ENCODE data around the gene PRH1.

The PRH1 gene

DNA sequence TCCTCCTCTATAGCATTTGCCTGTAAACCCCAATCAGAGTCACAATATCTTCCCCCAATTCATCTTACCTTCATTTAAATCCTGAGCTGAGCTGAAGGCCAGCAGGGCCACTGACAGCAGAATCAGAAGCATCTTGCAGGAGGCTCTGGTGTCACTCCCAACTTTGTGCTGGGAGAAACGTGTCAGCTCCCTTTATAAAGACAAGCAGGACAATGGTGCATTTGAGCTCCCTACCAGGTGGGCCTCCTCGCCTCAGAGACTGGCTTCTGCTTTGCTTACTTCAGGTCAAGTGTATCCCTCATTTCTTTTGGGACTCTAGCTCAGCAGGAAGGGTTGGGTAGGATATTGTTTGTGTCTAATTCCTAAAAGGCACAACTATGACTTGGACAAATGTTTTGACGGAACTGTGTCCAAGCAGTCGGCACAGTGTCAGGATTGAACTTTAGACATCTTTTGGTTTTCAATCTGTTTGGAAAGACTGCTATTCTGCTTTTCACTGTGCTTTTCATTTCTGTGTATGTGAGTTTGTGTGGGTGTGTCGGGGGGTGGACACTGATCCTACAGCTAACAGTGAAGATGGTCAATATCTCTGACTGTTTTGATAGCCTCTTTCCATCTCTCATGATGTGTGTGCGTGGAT is at the start of gene PRH1:
TSS of gene PRH1 (minus strand) at position 170 of the 640 bp plus-strand sequence. CDS start at position 132, 38 bp downstream.
- CTCF ChIA-PET, result no interaction called here
- TF ChIP-seq, protein P1, sequence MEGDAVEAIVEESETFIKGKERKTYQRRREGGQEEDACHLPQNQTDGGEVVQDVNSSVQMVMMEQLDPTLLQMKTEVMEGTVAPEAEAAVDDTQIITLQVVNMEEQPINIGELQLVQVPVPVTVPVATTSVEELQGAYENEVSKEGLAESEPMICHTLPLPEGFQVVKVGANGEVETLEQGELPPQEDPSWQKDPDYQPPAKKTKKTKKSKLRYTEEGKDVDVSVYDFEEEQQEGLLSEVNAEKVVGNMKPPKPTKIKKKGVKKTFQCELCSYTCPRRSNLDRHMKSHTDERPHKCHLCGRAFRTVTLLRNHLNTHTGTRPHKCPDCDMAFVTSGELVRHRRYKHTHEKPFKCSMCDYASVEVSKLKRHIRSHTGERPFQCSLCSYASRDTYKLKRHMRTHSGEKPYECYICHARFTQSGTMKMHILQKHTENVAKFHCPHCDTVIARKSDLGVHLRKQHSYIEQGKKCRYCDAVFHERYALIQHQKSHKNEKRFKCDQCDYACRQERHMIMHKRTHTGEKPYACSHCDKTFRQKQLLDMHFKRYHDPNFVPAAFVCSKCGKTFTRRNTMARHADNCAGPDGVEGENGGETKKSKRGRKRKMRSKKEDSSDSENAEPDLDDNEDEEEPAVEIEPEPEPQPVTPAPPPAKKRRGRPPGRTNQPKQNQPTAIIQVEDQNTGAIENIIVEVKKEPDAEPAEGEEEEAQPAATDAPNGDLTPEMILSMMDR (IDR thresholded peaks at IDR 0.05; ENCODE audit: insufficient read depth, low read length, missing control alignments), result no peak
- POLR2A ChIA-PET, result no interaction called here
- DNase-seq (ENCODE audit: low read depth, low spot score), result no peak
- H3K4me3 ChIP-seq (ENCODE audit: low read depth, low read length), result no peak within 1 kb of the TSS

DNA sequence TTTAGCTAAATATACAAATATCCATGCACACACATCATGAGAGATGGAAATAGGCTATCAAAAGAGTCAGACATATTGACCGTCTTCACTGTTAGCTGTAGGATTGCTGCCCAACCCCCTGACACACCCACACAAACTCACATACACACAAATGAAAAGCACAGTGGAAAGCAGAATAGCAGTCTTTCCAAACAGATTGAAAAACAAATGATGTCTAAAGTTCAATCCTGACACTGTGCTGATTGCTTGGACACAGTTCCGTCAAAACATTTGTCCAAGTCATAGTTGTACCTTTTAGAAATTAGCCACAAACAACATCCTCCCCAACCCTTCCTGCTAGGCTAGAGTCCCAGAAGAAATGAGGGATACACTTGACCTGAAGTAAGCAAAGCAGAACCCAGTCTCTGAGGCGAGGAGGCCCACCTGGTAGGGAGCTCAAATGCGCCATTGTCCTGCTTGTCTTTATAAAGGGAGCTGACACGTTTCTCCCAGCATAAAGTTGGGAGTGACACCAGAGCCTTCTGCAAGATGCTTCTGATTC is 44.8 kb upstream of the PRH1 start, which contains the start of gene PRH2:
TSS of gene PRH2 (plus strand) at position 491 of the 541 bp plus-strand sequence. CDS start at position 529, 38 bp downstream.
- no peak within 1 kb of the TSS for H3K4me3 ChIP-seq (ENCODE audit: low read depth, low read length)
- CTCF ChIA-PET, result no interaction called here
- DNase-seq (ENCODE audit: low read depth, low spot score), result no peak
- POLR2A ChIA-PET, result no interaction called here
- TF ChIP-seq, protein P1 (IDR thresholded peaks at IDR 0.05; ENCODE audit: insufficient read depth, low read length, missing control alignments), result no peak

DNA sequence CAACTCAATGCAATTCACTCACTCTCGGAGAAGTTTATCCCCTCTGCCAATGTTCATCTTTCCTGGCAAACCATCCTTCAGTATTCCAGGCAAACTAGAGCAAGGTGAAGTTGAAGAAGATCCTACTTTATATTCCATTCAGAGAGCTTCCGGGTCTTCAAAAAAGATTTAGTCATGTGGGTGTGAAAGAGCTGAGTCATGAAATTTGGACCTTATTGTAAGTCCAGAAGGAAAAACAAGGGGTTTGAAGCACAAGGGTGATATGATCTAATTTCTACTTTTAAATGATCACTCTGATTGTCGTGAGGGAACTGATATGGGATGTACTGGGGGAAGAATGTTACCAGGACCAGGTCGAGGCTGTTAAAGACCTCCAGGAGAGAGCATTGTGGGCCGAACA is 42.2 kb upstream of the PRH1 start:
- DNase-seq (ENCODE audit: low read depth, low spot score), result no peak
- ChIA-PET CTCF (no interaction called here), POLR2A (no interaction called here)
- TF ChIP-seq, protein P1 (IDR thresholded peaks at IDR 0.05; ENCODE audit: insufficient read depth, low read length, missing control alignments), result no peak
- no peak overlapping the region for H3K4me3 ChIP-seq (ENCODE audit: low read depth, low read length)

DNA sequence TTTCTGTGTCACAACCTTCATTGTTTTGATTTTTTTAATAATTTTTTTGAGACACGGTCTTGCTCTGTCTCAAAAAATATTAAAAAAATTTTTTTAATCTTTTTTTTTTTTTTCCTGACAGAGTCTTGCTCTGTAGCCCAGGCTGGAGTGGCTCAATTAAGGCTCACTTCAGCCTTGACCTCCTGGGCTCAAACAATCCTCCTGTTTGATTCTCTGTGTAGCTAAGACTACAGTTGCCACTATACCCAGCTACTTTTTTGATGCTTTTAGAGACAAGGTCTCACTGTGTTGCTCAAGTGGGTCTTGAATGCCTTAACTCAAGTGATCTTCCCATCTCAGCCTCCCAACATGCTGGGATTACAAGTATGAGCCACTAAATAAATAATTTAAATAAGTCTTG is 35.8 kb upstream of the PRH1 start:
- TF ChIP-seq, protein P1 (IDR thresholded peaks at IDR 0.05; ENCODE audit: insufficient read depth, low read length, missing control alignments), result no peak
- H3K4me3 ChIP-seq (ENCODE audit: low read depth, low read length), result no peak overlapping the region
- POLR2A ChIA-PET, result no interaction called here
- no peak for DNase-seq (ENCODE audit: low read depth, low spot score)
- CTCF ChIA-PET, result interaction anchor here (0.7 kb wide), 1 partner anchor 154 kb away, joined by 4 read pairs; no protein-coding TSS in a partner anchor

DNA sequence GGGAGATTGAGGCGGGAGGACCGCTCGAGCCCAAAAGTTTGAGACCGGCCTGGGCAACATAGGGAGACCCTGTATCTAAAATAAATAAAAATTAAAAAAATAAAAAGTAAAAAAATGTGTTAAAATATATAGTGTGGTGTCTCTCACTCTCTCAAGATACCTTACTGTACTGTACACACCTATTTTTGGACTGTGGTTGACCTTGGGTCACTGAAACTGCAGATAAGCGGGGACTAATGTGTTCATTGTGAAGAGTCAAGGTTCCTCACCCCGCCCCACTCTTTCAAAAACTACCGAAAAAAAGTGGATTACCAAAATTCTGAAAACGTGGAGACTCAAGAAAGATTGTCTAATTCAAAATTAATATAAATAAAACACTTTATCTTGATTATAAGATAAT is 26.3 kb upstream of the PRH1 start:
- ChIA-PET CTCF (no interaction called here), POLR2A (no interaction called here)
- TF ChIP-seq, protein P1 (IDR thresholded peaks at IDR 0.05; ENCODE audit: insufficient read depth, low read length, missing control alignments), result no peak

DNA sequence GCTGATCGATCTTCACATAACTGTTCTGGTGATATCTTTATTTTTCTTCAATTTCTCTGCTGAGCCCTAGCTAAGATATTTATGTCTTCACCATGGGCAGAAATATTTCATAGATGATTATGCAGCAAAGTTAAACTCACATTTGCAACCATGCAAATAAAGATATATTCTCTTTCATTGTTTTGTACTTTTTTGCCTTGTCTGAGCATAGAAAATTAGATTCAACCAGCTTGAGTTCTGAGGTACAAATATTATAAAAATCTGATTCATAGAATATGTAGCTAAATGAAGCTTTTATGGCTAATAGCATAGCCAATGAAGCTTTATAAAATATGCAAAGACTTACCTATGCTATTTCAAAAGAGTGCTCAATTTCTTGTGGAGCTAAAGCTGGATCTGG is 25.4 kb upstream of the PRH1 start, which contains the start of gene TAS2R13:
TSS of gene TAS2R13 (minus strand) at position 101 of the 400 bp plus-strand sequence. CDS start 264 bp downstream, outside the sequence.
- CTCF ChIA-PET, result no interaction called here
- DNase-seq (ENCODE audit: low read depth, low spot score), result no peak
- TF ChIP-seq, protein P1 (IDR thresholded peaks at IDR 0.05; ENCODE audit: insufficient read depth, low read length, missing control alignments), result no peak

More for the DNA sequence above, 26.3 kb upstream of the PRH1 start:
- DNase-seq (ENCODE audit: low read depth, low spot score), result no peak
- H3K4me3 ChIP-seq (ENCODE audit: low read depth, low read length), result no peak overlapping the region

More for the DNA sequence above, 25.4 kb upstream of the PRH1 start, which contains the start of gene TAS2R13:
- no peak within 1 kb of the TSS for H3K4me3 ChIP-seq (ENCODE audit: low read depth, low read length)
- POLR2A ChIA-PET, result interaction anchor here (0.5 kb wide), 1 partner anchor 325 kb away, joined by 3 read pairs; no protein-coding TSS in a partner anchor

Measured in AG04449 (cell line).